Fibroblast of lung (primary cell): ENCODE results near the gene FIZ1. TPM values are rescaled to one million over a fixed set of nuclear protein-coding genes. Genes with fewer than 3 reads are reported as not detected.

Experiments used
- DNase-seq, 2 donors: peaks; one replicate each; pipeline versions ENCODE4 v3.0.0 to v3.0.0-alpha.2; 2010; ENCODE audit warnings: low read depth in 2 of 2
- H2AFZ ChIP-seq: 2 replicates; pipeline ENCODE4 v1.5.1; 2012; ENCODE audit warnings: low read length, control low read depth, inconsistent platforms
- H3K27ac ChIP-seq: 2 replicates; pipeline ENCODE4 v1.5.1; 2011; ENCODE audit warnings: low read length, control low read depth; ENCODE audit not compliant: insufficient read depth
- H3K27me3 ChIP-seq: 2 replicates; pipeline ENCODE4 v1.5.1; 2011; ENCODE audit warnings: mild to moderate bottlenecking, low read length; ENCODE audit not compliant: control insufficient read depth, insufficient read depth
- H3K36me3 ChIP-seq: 2 replicates; pipeline ENCODE4 v1.5.1; 2011; ENCODE audit warnings: low read length; ENCODE audit not compliant: control insufficient read depth, insufficient read depth
- H3K4me1 ChIP-seq: 2 replicates; pipeline ENCODE4 v1.5.1; 2011; ENCODE audit warnings: low read length; ENCODE audit not compliant: control insufficient read depth, insufficient read depth; ENCODE audit errors: extremely low read depth
- H3K4me2 ChIP-seq: 2 replicates; pipeline ENCODE4 v1.5.1; 2011; ENCODE audit warnings: low read length, control low read depth; ENCODE audit not compliant: insufficient read depth; ENCODE audit errors: extremely low read depth
- H3K4me3 ChIP-seq, 4 experiments: fragments of 200-600 bp in 1 of 4; sonication (generic) in 1 of 4; replicated peaks in 1 of 4; 2 replicates each; pipeline ENCODE4 v1.5.1; 2011 to 2016; ENCODE audit warnings: low read length in 4 of 4, low read depth in 3 of 4, mild to moderate bottlenecking in 3 of 4, control low read depth in 2 of 4, inconsistent platforms in 1 of 4, mixed read lengths in 1 of 4; ENCODE audit not compliant: insufficient read depth in 1 of 4; ENCODE audit errors: control extremely low read depth in 1 of 4
- H3K79me2 ChIP-seq: 2 replicates; pipeline ENCODE4 v1.5.1; 2012; ENCODE audit warnings: mild to moderate bottlenecking, low read length, inconsistent platforms; ENCODE audit not compliant: control insufficient read depth, insufficient read depth
- H3K9ac ChIP-seq: 2 replicates; pipeline ENCODE4 v1.5.1; 2011; ENCODE audit warnings: mild to moderate bottlenecking, low read length, control low read depth; ENCODE audit not compliant: insufficient read depth
- H3K9me3 ChIP-seq: 2 replicates; pipeline ENCODE4 v1.5.1; 2012; ENCODE audit warnings: low read depth, low read length; ENCODE audit not compliant: control insufficient read depth, insufficient read depth
- H4K20me1 ChIP-seq: 2 replicates; pipeline ENCODE4 v1.5.1; 2011; ENCODE audit warnings: low read length; ENCODE audit not compliant: control insufficient read depth, insufficient read depth; ENCODE audit errors: extremely low read depth
- EZH2 ChIP-seq: IDR thresholded peaks from 2 replicates; pipeline ENCODE4 v1.5.1; 2012; ENCODE audit warnings: low read length, control low read depth, mild to moderate bottlenecking; ENCODE audit errors: missing control alignments
- polyA plus RNA-seq, 2 donors: library from polyadenylated mRNA; depleted of rRNA in 1 of 2; stranded (reverse) in 1 of 2; unstranded in 1 of 2; fragments of >200 nt; gene quantifications; 2 replicates each; pipeline ENCODE4 v1.2.1, GENCODE V29; 2011 to 2012; ENCODE audit warnings: missing spikeins in 1 of 2
- total RNA-seq: library from RNA; depleted of rRNA; stranded (reverse); fragments of >200 nt; gene quantifications from 2 replicates; pipeline ENCODE4 v1.2.1, GENCODE V29; 2014
- TF ChIP-seq, protein P1 (sequence below), 2 donors: IDR thresholded peaks in 1 of 2; conservative IDR thresholded peaks in 1 of 2; 1 replicate in 1 of 2; 2 replicates in 1 of 2; pipeline ENCODE4 v1.5.1; 2011 to 2012; ENCODE audit warnings: low read length in 2 of 2, control low read depth in 1 of 2, inconsistent platforms in 1 of 2, low read depth in 1 of 2, mild to moderate bottlenecking in 1 of 2

The FIZ1 gene
- total and polyA plus RNA-seq, 2 donors (not counting 1 experiment from before 2014, with no cell fraction given): 1.8 to 2.3 TPM

DNA sequence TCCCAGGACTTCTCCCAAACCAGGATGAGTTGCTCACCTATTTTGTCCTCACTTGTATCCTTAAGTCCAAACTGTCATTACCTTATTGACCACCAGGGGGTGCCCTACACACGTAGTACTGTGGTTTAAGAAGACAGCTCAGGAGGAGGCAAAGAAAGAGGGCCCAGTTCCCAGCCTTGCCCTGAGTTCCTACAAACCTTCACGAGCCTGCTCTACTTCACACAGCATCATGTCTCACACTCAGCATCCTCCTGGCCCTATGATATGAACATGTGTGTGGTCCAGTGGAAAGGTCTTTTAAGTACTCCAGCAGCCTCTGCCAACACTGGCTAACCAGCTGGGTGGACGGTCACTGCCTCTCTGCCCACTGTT lies 33.1 kb upstream of the FIZ1 start:
- Histone ChIP-seq H3K27ac (no peak overlapping the region), H3K27me3 (no peaks in the 10 kb centered on the region), H3K4me3 (no peak overlapping the region), H3K79me2 (peaks cover 25% of the 10 kb centered on the region), H3K36me3 (peaks cover under 1% of the 10 kb centered on the region), H3K4me1 (peaks cover 6% of the 10 kb centered on the region), H3K9ac (no peak overlapping the region), H3K9me3 (no peaks in the 10 kb centered on the region), H2AFZ (peak overlapping the region; percentile 84), H4K20me1 (no peaks in the 10 kb centered on the region), H3K4me2 (no peak overlapping the region)
- DNase-seq: peak; percentile 90 to 97
- TF ChIP-seq, protein P1, sequence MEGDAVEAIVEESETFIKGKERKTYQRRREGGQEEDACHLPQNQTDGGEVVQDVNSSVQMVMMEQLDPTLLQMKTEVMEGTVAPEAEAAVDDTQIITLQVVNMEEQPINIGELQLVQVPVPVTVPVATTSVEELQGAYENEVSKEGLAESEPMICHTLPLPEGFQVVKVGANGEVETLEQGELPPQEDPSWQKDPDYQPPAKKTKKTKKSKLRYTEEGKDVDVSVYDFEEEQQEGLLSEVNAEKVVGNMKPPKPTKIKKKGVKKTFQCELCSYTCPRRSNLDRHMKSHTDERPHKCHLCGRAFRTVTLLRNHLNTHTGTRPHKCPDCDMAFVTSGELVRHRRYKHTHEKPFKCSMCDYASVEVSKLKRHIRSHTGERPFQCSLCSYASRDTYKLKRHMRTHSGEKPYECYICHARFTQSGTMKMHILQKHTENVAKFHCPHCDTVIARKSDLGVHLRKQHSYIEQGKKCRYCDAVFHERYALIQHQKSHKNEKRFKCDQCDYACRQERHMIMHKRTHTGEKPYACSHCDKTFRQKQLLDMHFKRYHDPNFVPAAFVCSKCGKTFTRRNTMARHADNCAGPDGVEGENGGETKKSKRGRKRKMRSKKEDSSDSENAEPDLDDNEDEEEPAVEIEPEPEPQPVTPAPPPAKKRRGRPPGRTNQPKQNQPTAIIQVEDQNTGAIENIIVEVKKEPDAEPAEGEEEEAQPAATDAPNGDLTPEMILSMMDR (conservative IDR thresholded peaks at IDR 0.05 in 1 of 2, IDR thresholded peaks at IDR 0.05 in 1 of 2; ENCODE audit: low read depth in 1 of 2, low read length in 2 of 2): peak; percentile 79 to 85
- no peak for TF ChIP-seq EZH2

DNA sequence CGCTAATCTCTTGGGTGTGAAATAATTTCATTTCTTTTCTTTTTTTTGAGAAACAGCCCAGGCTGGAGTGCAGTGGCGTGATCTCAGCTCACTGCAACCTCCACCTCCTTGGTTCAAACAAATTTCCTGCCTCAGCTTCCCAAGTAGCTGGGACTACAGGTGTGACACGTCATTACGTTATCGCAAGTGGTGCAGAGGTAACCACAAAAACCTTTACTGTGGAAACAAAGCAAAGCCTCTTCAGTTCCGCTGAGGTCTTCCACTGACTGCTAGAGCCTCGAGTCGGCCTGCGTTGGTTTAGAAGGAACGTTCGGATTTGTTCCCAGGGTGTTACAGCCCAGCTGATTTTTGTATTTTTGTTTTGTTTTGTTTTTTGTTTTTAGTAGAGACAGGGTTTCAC lies 27.0 kb upstream of the FIZ1 start:
- no peak overlapping the region for H3K4me2 ChIP-seq
- peaks cover 3% of the 10 kb centered on the region for H3K36me3 ChIP-seq
- H3K79me2 ChIP-seq: no peaks in the 10 kb centered on the region
- H2AFZ ChIP-seq: no peak overlapping the region
- peaks cover 2% of the 10 kb centered on the region for H3K4me1 ChIP-seq
- H3K27me3 ChIP-seq: no peaks in the 10 kb centered on the region
- no peak overlapping the region for H3K4me3 ChIP-seq
- H3K27ac ChIP-seq: no peak overlapping the region
- no peak overlapping the region for H3K9ac ChIP-seq
- no peak for DNase-seq
- TF ChIP-seq, protein P1 (conservative IDR thresholded peaks at IDR 0.05 in 1 of 2, IDR thresholded peaks at IDR 0.05 in 1 of 2; ENCODE audit: low read depth in 1 of 2, low read length in 2 of 2): no peak
- no peak for TF ChIP-seq EZH2
- H4K20me1 ChIP-seq: no peaks in the 10 kb centered on the region
- no peaks in the 10 kb centered on the region for H3K9me3 ChIP-seq

DNA sequence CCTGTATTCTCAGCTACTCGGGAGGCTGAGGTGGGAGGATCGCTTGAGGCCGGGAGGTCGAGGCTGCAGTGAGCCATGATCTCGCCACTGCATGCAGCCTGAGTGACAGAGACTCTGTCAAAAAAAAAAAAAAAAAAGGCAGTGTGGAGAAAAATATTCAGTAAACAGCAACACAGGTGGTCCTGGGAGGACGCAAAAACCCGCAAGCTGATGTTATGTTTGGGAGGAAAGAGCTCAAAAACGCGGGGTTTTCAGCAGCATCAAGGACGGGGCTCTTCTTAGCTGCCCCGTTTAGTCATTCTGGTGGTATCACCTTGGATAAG lies 25.6 kb upstream of the FIZ1 start:
- H3K4me3 ChIP-seq: peak overlapping the region; percentile 43 to 84 (median 68)
- no peak overlapping the region for H3K9ac ChIP-seq
- no peak for DNase-seq

More for the DNA sequence above, 25.6 kb upstream of the FIZ1 start:
- Histone ChIP-seq H3K79me2 (no peaks in the 10 kb centered on the region), H3K4me2 (peak overlapping the region; percentile 93), H3K27ac (no peak overlapping the region), H2AFZ (peak overlapping the region; percentile 95), H4K20me1 (no peaks in the 10 kb centered on the region), H3K27me3 (no peaks in the 10 kb centered on the region), H3K36me3 (peaks cover 5% of the 10 kb centered on the region), H3K4me1 (peaks cover 2% of the 10 kb centered on the region), H3K9me3 (no peaks in the 10 kb centered on the region)
- TF ChIP-seq EZH2: no peak
- TF ChIP-seq, protein P1 (conservative IDR thresholded peaks at IDR 0.05 in 1 of 2, IDR thresholded peaks at IDR 0.05 in 1 of 2; ENCODE audit: low read depth in 1 of 2, low read length in 2 of 2): no peak
